Stimulated activated effector memory CD8-positive, alpha-beta T cell treated with anti-CD3 and anti-CD28 coated beads, Interleukin-12 subunit alpha, Interleukin-12 subunit beta, amount 100 ng/mL, for 72 hours (primary cell): ENCODE data around the gene ZDHHC17.

ENCODE experiments used
- ATAC-seq: fragments of 150-1000 bp; cut with Tn5 transposase; 2 replicates; pipeline ENCODE4 v1.10.0; 2021
- DNase-seq, 2 donors: peaks; one replicate each; pipeline ENCODE4 v3.0.0; 2021 to 2022; ENCODE audit warnings: low spot score in 2 of 2
- H3K27ac Mint-ChIP-seq: one replicate; pipeline ENCODE4 v1.8.0; 2022; ENCODE audit warnings: mild to moderate bottlenecking, mixed read lengths
- H3K36me3 Mint-ChIP-seq: one replicate; pipeline ENCODE4 v1.8.0; 2022; ENCODE audit warnings: mild to moderate bottlenecking, mixed read lengths
- H3K4me1 Mint-ChIP-seq: one replicate; pipeline ENCODE4 v1.8.0; 2022; ENCODE audit warnings: mixed read lengths
- H3K4me3 Mint-ChIP-seq: one replicate; pipeline ENCODE4 v1.8.0; 2022; ENCODE audit warnings: mild to moderate bottlenecking, mixed read lengths
- H3K9me3 Mint-ChIP-seq: one replicate; pipeline ENCODE4 v1.8.0; 2022; ENCODE audit warnings: mixed read lengths

The ZDHHC17 gene

DNA sequence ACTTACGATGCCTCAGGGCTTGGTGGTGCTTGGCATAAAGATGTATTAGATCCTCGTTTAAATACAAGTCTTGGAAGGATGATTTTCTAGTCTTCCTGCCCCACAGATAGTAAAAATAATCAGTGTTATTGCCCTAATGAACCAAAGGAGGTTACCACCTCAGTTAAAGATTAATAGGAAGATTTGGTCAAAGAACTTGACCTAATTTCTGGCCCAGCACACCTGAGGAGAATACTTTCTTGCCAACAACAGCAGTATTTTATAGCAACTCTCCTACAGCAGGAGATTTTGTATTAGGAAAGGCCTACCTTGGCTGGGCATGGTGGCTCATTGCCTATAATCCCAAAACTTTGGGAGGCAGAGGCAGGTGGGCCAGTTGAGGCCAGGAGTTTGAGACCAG, 83.3 kb downstream of the ZDHHC17 start:
- Mint-ChIP-seq H3K36me3 (peaks cover 66% of the 10 kb centered on the region), H3K4me3 (no peak overlapping the region), H3K4me1 (no peaks in the 10 kb centered on the region), H3K27ac (no peak overlapping the region), H3K9me3 (no peaks in the 10 kb centered on the region)
- ATAC-seq (no peak), DNase-seq (no peak)

DNA sequence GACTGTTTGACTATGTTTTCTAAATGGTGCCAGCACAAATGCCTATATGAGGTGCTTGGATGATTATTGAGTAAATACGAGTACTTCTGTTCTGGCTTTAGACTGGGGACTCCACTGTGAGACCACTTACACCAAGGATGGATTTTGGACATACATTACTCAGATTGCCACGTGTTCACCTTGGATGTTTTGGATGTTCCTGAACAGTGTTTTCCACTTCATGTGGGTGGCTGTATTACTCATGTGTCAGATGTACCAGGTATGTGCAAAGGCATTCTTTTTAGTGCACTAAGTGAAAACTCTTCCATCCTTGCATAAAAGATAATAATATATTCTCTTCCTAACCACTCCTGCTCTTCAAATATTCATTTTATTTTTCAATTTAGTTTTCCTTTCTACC, 84.2 kb downstream of the ZDHHC17 start:
- Mint-ChIP-seq H3K36me3 (peaks cover 58% of the 10 kb centered on the region), H3K4me1 (no peaks in the 10 kb centered on the region), H3K4me3 (no peak overlapping the region), H3K9me3 (no peaks in the 10 kb centered on the region), H3K27ac (no peak overlapping the region)
- DNase-seq (no peak), ATAC-seq (no peak)

DNA sequence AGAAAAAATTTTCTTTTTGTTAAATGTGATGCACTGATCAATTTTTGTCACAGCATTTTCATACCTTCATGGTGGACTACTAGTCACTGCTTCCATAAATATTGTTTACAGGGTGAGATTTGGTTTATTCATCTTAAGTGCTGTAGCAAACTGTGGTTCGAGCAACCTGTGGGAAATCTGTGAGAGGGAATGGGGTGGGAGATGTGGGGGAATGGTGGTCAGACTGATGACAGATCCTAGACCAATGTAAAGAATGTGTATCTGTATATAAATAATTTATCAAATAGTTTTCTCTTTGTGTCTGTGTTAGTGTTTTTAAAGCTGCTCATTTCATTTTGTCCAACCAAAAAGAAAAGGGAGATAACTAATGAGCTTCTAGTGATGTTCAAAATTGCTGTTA, 88.2 kb downstream of the ZDHHC17 start:
- Mint-ChIP-seq H3K9me3 (no peaks in the 10 kb centered on the region), H3K36me3 (peaks cover 53% of the 10 kb centered on the region), H3K4me1 (no peaks in the 10 kb centered on the region), H3K4me3 (no peak overlapping the region), H3K27ac (no peak overlapping the region)
- ATAC-seq (no peak), DNase-seq (no peak)

DNA sequence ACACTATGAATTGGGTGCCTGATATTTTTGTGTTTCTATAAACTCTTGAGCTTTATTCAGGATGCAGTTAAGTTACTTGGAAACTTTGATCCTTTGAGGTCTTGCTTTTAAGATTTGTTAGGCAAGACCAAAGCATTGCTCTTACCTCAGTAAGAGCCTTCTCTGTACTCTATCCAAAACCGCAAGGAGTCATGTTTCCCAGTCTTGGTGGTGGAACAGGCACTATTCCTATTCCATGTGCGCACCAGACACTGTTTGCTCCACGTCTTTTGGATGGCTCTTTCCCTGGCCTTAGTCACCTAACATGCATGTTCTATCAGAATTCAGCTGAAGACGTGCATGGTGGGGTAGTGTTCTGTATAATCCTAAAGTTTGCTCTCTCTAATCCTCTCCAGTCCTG, 91.4 kb downstream of the ZDHHC17 start:
- no peak for DNase-seq
- Mint-ChIP-seq H3K9me3 (no peaks in the 10 kb centered on the region), H3K4me3 (no peak overlapping the region), H3K4me1 (no peaks in the 10 kb centered on the region), H3K27ac (no peak overlapping the region), H3K36me3 (peaks cover 27% of the 10 kb centered on the region)
- ATAC-seq: no peak

DNA sequence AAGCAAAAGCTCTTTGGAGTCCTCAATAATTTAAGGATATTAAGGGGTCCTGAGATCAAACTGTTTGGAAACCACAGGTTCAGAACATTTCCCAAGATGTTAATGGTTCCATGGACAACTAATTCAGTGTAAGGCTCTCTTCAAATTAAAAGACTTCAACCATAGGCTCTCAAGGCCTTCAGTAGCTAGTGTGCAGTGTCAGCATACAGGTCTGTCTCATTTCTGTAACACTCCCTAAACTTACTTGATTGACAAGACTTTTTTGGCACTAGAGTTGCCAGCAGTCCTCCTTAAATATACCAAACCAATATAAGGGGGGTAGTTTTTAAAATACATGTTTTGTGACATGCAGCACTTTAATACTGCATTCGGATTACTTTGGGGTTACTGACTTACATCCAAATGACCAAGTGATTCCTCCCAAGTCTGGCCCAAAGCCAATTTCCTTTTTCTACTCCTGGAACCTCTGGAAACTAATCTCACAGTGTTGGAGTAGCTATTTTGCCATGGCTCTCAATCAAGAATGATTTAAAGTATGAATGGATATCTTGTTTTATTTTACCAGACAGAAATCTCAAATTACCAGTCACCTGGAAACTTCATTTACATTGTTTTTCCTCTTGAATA, 92.2 kb downstream of the ZDHHC17 start:
- Mint-ChIP-seq H3K4me1 (no peaks in the 10 kb centered on the region), H3K9me3 (no peaks in the 10 kb centered on the region), H3K27ac (no peak overlapping the region), H3K4me3 (no peak overlapping the region), H3K36me3 (peaks cover 18% of the 10 kb centered on the region)
- no peak for ATAC-seq
- DNase-seq: no peak

DNA sequence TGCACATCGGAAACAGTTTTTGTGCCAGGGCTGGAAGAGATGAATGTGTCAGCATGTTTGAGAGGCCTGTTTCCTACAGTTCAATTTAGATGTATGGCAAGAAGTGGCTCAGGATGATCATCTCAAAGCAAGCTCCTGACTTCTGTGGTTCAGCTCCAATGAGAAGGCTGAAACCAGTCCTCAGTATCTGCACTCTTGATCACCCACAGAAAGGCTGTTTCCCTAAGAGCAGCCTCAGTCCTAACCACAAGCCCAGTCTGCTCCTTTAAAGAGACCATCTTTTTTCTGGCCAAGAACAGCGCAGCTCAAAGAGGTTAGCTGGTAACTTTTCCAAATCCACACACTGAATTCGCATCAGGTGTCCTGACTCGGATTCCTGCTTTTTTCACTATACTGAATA, 95.7 kb downstream of the ZDHHC17 start:
- H3K9me3 Mint-ChIP-seq: no peaks in the 10 kb centered on the region
- peaks cover 7% of the 10 kb centered on the region for H3K36me3 Mint-ChIP-seq
- ATAC-seq (no peak), DNase-seq (no peak)
- H3K27ac Mint-ChIP-seq: no peak overlapping the region
- no peak overlapping the region for H3K4me3 Mint-ChIP-seq
- H3K4me1 Mint-ChIP-seq: no peaks in the 10 kb centered on the region

DNA sequence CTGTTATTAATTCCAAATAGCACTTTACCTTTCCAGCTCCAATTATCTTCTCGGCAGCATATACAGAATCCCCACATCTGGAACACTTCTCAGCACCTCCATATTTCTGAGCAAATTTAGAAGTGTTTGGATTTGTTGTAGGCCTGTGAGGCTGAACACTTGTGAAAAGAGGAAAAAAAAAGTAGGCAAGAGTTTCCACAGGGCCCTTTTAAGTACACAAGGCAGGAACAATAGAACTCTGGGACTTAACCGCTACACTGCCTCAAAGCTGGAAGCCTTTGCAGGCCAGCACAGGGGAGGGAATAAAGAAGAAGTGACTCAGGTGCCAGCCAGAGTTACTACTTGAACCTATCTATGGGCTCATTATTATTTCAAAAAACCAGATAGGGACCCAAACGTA, 96.3 kb downstream of the ZDHHC17 start:
- Mint-ChIP-seq H3K4me1 (no peaks in the 10 kb centered on the region), H3K9me3 (no peaks in the 10 kb centered on the region), H3K36me3 (peaks cover under 1% of the 10 kb centered on the region), H3K27ac (no peak overlapping the region), H3K4me3 (no peak overlapping the region)
- ATAC-seq (no peak), DNase-seq (no peak)

DNA sequence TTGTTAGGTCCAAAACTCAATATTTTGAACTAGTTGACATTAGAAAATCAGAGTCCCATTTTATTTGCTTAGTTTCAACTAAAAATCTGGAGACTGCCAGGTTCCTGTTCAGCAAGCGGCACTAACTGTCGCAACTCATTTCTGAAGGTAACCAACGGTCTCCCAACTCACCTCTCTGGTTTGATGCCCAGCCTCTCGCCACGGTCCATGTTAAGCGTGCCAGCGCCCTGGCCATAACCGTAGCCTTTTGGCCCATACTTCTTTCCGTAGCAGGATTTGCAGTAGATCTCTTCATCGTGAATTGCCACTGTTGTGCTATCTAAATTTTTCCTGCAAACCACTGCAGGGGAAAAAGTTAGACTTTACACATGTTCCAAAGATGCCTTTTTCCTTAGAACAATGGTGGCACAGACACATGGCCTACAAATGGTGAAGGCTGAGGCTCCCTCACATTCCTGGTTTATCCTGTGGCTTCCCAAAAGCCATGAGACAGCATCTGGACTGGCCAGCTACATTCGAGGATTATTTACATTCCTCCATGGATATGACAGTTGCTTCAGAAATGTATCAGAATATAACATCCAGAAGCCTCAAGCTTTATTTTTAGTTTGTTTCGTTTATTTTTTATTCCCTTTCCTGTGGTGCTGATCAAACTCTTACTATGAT, 99.2 kb downstream of the ZDHHC17 start:
- no peak for DNase-seq
- H3K4me3 Mint-ChIP-seq: no peak overlapping the region
- no peak overlapping the region for H3K27ac Mint-ChIP-seq
- H3K36me3 Mint-ChIP-seq: no peaks in the 10 kb centered on the region
- no peaks in the 10 kb centered on the region for H3K9me3 Mint-ChIP-seq
- no peaks in the 10 kb centered on the region for H3K4me1 Mint-ChIP-seq
- no peak for ATAC-seq

DNA sequence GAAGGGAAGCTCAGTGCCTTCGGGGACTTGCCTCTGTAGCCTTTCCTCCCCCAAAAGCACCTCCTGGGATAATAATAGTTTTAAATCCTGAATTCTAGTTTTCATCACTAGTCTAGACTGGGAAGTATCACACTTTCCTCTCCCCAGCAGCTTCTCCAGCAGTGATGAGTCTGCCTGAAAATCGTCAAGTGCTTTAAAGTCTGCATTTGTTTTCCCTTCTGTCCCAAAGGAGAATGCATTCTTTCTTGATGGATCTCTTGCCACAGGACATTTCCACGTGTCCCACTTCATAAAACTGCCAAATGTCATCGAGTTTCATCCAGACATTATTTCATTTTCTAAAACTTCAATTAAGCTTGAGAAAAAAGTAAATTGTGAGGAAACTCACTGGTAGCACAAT, 99.9 kb downstream of the ZDHHC17 start:
- Mint-ChIP-seq H3K9me3 (no peaks in the 10 kb centered on the region), H3K27ac (no peak overlapping the region), H3K36me3 (no peaks in the 10 kb centered on the region), H3K4me3 (no peak overlapping the region), H3K4me1 (no peaks in the 10 kb centered on the region)
- ATAC-seq (no peak), DNase-seq (no peak)

DNA sequence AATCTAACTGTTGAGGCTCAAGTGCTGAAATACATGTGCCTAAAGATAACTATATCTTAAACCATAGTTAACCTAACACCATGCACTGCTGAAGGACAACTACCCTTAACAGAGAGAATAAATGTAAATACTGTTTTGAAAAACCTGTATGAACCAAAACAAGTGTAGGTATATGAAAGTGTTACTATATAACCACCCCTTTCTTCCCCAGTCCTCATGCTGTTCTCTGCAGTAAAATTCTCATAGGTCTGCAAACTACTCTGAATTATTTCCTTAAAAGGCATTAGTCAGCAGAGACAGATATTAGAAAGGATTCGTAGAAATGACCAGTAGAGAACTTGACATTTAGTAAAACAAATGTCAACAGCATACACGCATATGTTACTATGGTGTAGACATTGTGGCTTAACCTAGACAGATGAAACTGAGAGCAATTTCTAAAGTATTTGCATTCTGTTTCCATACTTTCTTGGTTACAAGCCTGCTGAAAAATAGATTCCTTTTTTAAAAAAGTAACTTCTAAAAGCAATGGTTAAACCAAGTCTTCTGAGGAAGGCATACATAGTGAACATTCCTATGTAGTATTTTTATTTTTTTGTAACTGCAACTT, 101.0 kb downstream of the ZDHHC17 start:
- Mint-ChIP-seq H3K9me3 (no peaks in the 10 kb centered on the region), H3K27ac (no peak overlapping the region), H3K36me3 (no peaks in the 10 kb centered on the region), H3K4me1 (no peaks in the 10 kb centered on the region), H3K4me3 (no peak overlapping the region)
- ATAC-seq (no peak), DNase-seq (no peak)

DNA sequence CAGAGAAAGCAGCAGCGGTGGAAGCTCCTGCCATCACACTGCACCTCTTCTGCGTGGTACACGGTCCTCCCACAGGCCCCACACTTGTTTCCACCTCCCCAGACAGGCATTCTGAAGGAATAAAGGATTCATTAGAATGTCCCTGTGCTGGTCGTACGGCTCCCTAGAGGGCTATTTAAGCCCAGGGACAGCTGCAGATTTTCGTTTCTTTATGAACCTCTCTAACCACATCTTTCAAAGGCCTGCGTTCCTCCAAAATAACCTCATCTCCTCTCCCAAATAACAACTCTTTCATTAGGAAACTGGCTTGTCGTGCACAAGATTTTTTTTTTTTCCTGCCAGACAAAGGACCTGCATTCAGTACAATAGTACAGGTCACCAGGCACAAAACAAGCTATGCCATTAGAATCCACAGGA, 102.2 kb downstream of the ZDHHC17 start:
- Mint-ChIP-seq H3K4me1 (no peaks in the 10 kb centered on the region), H3K9me3 (no peaks in the 10 kb centered on the region), H3K27ac (no peak overlapping the region), H3K36me3 (no peaks in the 10 kb centered on the region), H3K4me3 (no peak overlapping the region)
- DNase-seq: no peak
- no peak for ATAC-seq

DNA sequence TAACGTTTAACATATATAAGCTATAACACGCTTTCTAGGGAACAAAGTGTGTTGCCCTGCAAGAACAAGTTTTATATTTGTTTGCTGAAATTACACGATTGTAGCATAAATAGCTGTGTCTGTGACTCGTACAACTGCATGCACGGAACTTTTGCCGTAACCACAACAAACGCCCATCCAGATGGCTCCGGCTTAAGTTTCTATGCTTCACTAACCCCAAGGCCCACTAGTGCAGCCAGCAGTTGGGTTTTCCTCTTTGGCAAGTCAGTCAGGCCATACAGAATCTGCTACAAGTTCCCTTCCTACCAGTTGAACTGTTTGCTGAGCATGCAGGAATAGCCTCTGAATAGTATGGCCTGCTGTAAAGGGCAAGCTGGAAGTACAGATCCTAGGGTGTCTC, 102.8 kb downstream of the ZDHHC17 start:
- no peaks in the 10 kb centered on the region for H3K9me3 Mint-ChIP-seq
- DNase-seq (no peak), ATAC-seq (no peak)
- no peaks in the 10 kb centered on the region for H3K36me3 Mint-ChIP-seq
- H3K4me1 Mint-ChIP-seq: no peaks in the 10 kb centered on the region
- H3K27ac Mint-ChIP-seq: no peak overlapping the region
- H3K4me3 Mint-ChIP-seq: no peak overlapping the region

DNA sequence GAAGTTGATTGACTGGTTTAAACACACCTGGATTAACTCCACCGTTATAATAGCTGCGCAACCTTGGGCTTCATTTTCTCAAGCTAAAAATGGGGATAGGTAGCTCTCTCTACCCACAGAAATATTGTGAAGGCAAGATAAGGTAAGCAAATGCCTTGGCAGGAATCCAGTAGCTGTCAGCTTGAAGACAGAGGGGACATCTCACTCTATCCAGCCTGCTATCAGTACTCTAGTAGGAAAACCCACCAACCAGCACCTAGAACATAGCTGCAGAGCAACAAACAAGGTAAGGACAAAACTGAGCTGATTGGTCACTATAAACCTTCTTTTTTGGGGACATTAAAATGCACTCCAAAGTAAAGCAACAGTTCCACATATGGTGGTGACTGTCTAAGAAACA, 107.2 kb downstream of the ZDHHC17 start:
- no peak for ATAC-seq
- DNase-seq: no peak
- H3K36me3 Mint-ChIP-seq: no peaks in the 10 kb centered on the region
- H3K27ac Mint-ChIP-seq: no peak overlapping the region
- no peak overlapping the region for H3K4me3 Mint-ChIP-seq
- H3K9me3 Mint-ChIP-seq: no peaks in the 10 kb centered on the region
- no peaks in the 10 kb centered on the region for H3K4me1 Mint-ChIP-seq

DNA sequence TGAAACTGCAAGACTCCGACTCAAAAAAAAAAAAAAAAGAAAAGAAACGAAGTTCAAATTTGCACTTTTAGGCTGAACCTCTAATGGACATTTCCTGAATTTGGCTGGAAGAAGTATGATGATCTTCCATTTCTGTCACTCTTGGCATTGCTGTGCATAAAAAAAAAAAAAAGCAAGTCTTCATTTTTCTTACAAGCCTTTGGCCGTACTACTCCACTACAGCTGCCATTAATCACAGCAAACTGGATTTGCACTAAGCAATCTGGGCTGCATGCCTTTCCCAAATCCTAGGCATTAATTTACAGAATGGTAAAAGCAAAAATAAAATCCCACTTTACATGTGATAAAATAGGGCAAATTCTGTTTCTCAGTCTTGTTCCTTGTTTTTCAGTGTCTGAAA, 107.8 kb downstream of the ZDHHC17 start:
- Mint-ChIP-seq H3K4me3 (no peak overlapping the region), H3K36me3 (no peaks in the 10 kb centered on the region), H3K27ac (no peak overlapping the region), H3K4me1 (no peaks in the 10 kb centered on the region), H3K9me3 (no peaks in the 10 kb centered on the region)
- no peak for ATAC-seq
- DNase-seq: no peak

DNA sequence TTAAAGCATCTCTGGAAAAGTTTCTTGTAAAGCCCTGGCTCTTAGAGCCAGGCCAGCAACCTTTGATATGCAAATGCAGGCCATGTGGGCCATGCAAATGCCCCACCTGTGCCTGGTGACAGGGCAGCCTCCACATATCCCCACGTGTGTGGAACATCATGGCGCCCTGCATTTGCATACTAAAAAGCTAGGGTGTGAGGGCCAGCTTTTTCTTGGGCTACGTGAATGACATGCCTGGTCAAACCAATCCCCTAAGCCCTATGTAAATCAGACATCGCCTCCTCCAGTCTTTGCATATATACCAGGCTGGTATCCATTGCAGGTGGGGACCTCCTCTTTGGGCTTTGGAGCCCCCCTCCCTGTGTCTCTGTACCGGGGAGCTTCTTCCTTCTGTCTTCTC, 108.5 kb downstream of the ZDHHC17 start:
- DNase-seq: no peak
- Mint-ChIP-seq H3K4me3 (no peak overlapping the region), H3K9me3 (no peaks in the 10 kb centered on the region), H3K4me1 (no peaks in the 10 kb centered on the region), H3K27ac (no peak overlapping the region), H3K36me3 (no peaks in the 10 kb centered on the region)
- no peak for ATAC-seq

DNA sequence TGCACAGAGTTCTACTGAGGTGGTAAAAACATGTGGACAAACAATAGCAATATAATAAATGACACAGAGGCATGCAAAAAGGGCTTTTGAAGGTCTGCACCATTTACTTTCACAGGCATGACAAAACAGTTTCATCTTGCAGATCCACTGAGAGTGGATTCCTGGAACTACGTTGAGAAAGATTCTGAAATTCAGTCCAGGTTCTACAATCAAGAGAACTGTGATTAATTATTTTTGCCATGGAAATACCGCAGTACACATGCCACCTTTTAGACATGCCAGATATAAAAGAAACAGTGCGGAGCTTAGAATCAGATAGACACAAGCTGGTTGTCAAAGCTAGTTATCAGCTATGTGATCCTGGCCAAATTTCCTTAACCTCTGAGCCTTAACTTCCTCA, 110.1 kb downstream of the ZDHHC17 start:
- Mint-ChIP-seq H3K4me3 (no peak overlapping the region), H3K27ac (no peak overlapping the region), H3K36me3 (peaks cover 5% of the 10 kb centered on the region), H3K4me1 (peaks cover 7% of the 10 kb centered on the region), H3K9me3 (no peaks in the 10 kb centered on the region)
- ATAC-seq (no peak), DNase-seq (no peak)
